Sigmoid colon (tissue), 7 donors: ENCODE measurements around the gene APBA3. TPM values are rescaled to one million over a fixed set of nuclear protein-coding genes. Genes with fewer than 3 reads are reported as not detected.

Experiments used
- DNase-seq: peaks from one replicate; pipeline ENCODE4 v3.0.0-alpha.2; 2019
- H3K27ac ChIP-seq, 4 donors: fragments of 200-600 bp; sonication (generic); one replicate each; pipeline ENCODE4 v1.5.1; 2016 to 2019; ENCODE audit warnings: mild to moderate bottlenecking in 1 of 4
- H3K27me3 ChIP-seq, 3 donors: fragments of 200-600 bp; sonication (generic); one replicate each; pipeline ENCODE4 v1.5.1; 2019; ENCODE audit warnings: mild to moderate bottlenecking in 1 of 3
- H3K36me3 ChIP-seq, 4 donors: fragments of 200-600 bp; sonication (generic); one replicate each; pipeline ENCODE4 v1.5.1; 2016 to 2019
- H3K4me1 ChIP-seq, 4 donors: fragments of 200-600 bp; sonication (generic); one replicate each; pipeline ENCODE4 v1.5.1; 2017 to 2019
- H3K4me3 ChIP-seq, 4 donors: fragments of 200-600 bp; sonication (generic); one replicate each; pipeline ENCODE4 v1.5.1; 2017 to 2019; ENCODE audit warnings: mild to moderate bottlenecking in 2 of 4, moderate library complexity in 1 of 4
- H3K9me3 ChIP-seq, 4 donors: fragments of 200-600 bp in 3 of 4; sonication (generic) in 3 of 4; one replicate each; pipeline versions ENCODE4 v1.5.1 to v1.6.1; 2013 to 2019
- EP300 ChIP-seq, 4 donors: sonication (generic); formaldehyde crosslinking; IDR thresholded peaks; one replicate each; pipeline ENCODE4 v1.6.1; 2017; ENCODE audit warnings: antibody characterized with exemption in 4 of 4
- POLR2A ChIP-seq, 2 donors: fragments of 450-650 bp; IDR thresholded peaks; one replicate each; pipeline ENCODE4 v1.6.1; 2016; ENCODE audit warnings: antibody characterized with exemption in 2 of 2, mild to moderate bottlenecking in 2 of 2, moderate library complexity in 2 of 2
- POLR2AphosphoS5 ChIP-seq, 4 donors: sonication (generic); formaldehyde crosslinking; IDR thresholded peaks; one replicate each; pipeline ENCODE4 v1.6.1; 2017; ENCODE audit warnings: antibody characterized with exemption in 4 of 4
- WGBS, 2 donors: extraction: QIAGEN DNeasy Blood & Tissue Kit; methylation state at CpG; one replicate each; pipeline ENCODE4 v1.1.7; 2013; 5-methylcytosine and 5-hydroxymethylcytosine counted together
- intact Hi-C: fragments of 100-400 bp; cut with DNase I; formaldehyde crosslinking; loops from one replicate; pipeline ENCODE4 v1.15.1; 2023
- polyA plus RNA-seq, 3 donors: library from polyadenylated mRNA; stranded (reverse); fragments of 200-250 nt; gene quantifications; one replicate each; pipeline ENCODE4 v1.2.3, GENCODE V29; 2013
- total RNA-seq, 4 donors: library from RNA; depleted of rRNA; stranded (reverse); fragments of >200 nt; gene quantifications; one replicate each; pipeline ENCODE4 v1.1.0, GENCODE V29; 2016
- TF ChIP-seq, protein P1 (sequence below), 4 experiments: fragments of 450-650 bp in 3 of 4; fragments of 200-600 bp in 1 of 4; IDR thresholded peaks; one replicate each; pipeline ENCODE4 v1.5.1; 2016 to 2019; ENCODE audit warnings: antibody characterized with exemption in 4 of 4, mild to moderate bottlenecking in 3 of 4, moderate library complexity in 2 of 4
- donor health status: healthy with polysubstance abuse.
- donor health status: Bipolar disorder and iron deficiency.
- donor health status: healthy.

Gene APBA3
- total and polyA plus RNA-seq, 7 donors, result 12.0 to 42.9 (median 17.8) TPM

DNA sequence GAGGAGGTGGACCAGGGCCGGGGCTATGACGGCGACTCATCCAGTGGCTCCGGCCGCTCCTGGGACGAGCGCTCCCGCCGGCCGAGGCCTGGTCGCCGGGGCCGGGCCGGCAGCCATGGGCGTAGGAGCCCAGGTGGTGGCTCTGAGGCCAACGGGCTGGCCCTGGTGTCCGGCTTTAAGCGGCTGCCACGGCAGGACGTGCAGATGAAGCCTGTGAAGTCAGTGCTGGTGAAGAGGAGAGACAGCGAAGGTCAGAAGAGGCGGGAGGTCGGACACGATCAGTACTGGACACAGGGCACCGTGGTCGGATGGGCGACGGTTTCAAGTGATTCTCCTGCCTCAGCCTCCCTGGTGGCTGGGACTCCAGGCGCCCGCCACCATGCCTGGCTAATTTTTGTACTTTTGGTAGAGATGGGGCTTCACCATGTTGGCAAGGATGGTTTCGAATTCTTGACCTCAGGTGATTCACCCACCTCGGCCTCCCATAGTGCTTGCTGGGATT lies 31.0 kb downstream of the APBA3 start:
- intact Hi-C loops, result no loop called here
- no peak for DNase-seq
- H3K27me3 ChIP-seq, result peaks cover 0 to 7% (median 0%) of the 10 kb centered on the region in 3 donors
- TF ChIP-seq POLR2A (IDR thresholded peaks at IDR 0.05), result no peak
- peaks cover 0 to 3% (median 0%) of the 10 kb centered on the region in 4 donors for H3K9me3 ChIP-seq
- no peak overlapping the region for H3K27ac ChIP-seq
- no peaks in the 10 kb centered on the region for H3K36me3 ChIP-seq
- whole genome bisulfite sequencing, 2 donors, result 93 to 96% methylated on average over 32 of the region's 32 CpGs
- no peak overlapping the region for H3K4me3 ChIP-seq
- H3K4me1 ChIP-seq, result no peaks in the 10 kb centered on the region

DNA sequence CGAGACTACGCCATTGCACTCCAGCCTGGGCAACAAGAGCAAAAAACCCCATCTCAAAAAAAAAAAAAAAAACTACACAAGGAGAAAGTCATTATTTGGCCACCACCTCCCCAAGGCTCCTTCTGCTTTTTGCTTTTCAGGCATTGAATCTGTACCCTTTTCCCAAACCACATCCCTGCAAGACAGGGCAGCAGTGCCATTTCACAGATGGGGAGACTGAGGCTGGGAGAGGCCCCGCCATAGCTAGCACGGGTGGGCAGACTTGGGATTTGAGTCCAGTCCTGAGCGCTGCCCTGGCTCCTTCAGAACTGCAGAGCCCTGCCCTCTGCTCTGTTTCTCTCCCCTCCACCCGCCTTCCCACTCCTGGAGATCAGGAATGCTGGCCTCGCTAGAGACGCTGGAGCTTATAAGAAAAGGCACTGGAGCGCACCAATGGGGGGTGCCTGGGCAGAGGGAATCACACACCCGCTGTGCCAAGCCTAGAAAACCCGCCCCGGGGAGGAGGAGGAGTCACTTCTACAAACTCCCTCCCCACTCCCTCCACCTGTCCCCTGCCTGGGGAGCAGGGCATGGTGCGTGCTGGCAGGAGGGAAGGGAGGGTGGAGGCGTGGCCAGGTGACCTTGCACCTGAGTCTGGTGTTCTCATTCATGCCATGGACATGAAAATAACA lies 35.7 kb downstream of the APBA3 start:
- Histone ChIP-seq H3K27me3 (peaks cover 27 to 46% (median 33%) of the 10 kb centered on the region in 3 donors), H3K9me3 (peaks cover 0 to 3% (median 0%) of the 10 kb centered on the region in 4 donors), H3K4me3 (no peak overlapping the region), H3K36me3 (no peaks in the 10 kb centered on the region), H3K27ac (no peak overlapping the region), H3K4me1 (peaks cover 0 to 18% (median 17%) of the 10 kb centered on the region in 4 donors)
- no peak for DNase-seq
- TF ChIP-seq POLR2AphosphoS5 (IDR thresholded peaks at IDR 0.05) (no peak), EP300 (IDR thresholded peaks at IDR 0.05) (no peak), POLR2A (IDR thresholded peaks at IDR 0.05) (no peak)
- TF ChIP-seq, protein P1, sequence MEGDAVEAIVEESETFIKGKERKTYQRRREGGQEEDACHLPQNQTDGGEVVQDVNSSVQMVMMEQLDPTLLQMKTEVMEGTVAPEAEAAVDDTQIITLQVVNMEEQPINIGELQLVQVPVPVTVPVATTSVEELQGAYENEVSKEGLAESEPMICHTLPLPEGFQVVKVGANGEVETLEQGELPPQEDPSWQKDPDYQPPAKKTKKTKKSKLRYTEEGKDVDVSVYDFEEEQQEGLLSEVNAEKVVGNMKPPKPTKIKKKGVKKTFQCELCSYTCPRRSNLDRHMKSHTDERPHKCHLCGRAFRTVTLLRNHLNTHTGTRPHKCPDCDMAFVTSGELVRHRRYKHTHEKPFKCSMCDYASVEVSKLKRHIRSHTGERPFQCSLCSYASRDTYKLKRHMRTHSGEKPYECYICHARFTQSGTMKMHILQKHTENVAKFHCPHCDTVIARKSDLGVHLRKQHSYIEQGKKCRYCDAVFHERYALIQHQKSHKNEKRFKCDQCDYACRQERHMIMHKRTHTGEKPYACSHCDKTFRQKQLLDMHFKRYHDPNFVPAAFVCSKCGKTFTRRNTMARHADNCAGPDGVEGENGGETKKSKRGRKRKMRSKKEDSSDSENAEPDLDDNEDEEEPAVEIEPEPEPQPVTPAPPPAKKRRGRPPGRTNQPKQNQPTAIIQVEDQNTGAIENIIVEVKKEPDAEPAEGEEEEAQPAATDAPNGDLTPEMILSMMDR (IDR thresholded peaks at IDR 0.05), result no peak
- intact Hi-C loops, result no loop called here
- 16 to 29% methylated on average over 14 of the region's 14 CpGs for WGBS, 2 donors

DNA sequence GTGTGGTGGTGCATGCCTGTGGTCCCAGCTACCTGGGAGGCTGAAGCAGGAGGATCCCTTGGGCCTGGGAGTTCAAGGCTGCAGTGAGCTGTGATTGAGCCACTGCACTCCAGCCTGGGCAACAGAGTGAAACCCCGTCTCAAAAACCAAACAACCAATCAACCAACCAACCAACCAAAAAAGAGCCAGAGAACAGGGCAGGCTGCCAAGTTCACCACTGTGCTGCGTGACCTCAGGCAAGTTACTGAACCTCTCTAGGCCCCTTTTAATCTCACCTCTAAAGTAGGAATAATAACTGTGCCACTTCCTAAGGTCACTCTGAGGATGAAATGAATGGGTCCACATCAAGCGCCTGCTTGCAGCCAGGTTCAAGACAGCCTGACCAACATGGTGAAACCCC lies 36.4 kb downstream of the APBA3 start:
- Histone ChIP-seq H3K27me3 (peaks cover 33 to 52% (median 39%) of the 10 kb centered on the region in 3 donors), H3K9me3 (peaks cover 0 to 3% (median 0%) of the 10 kb centered on the region in 4 donors), H3K4me1 (peaks cover 0 to 18% (median 17%) of the 10 kb centered on the region in 4 donors), H3K36me3 (no peaks in the 10 kb centered on the region), H3K4me3 (no peak overlapping the region), H3K27ac (no peak overlapping the region)
- DNase-seq, result no peak
- no peak for TF ChIP-seq POLR2A (IDR thresholded peaks at IDR 0.05)
- TF ChIP-seq EP300 (IDR thresholded peaks at IDR 0.05), result no peak
- no peak for TF ChIP-seq POLR2AphosphoS5 (IDR thresholded peaks at IDR 0.05)
- TF ChIP-seq, protein P1 (IDR thresholded peaks at IDR 0.05), result no peak
- 58 to 74% methylated on average over 3 of the region's 3 CpGs for WGBS, 2 donors
- intact Hi-C loops, result no loop called here

DNA sequence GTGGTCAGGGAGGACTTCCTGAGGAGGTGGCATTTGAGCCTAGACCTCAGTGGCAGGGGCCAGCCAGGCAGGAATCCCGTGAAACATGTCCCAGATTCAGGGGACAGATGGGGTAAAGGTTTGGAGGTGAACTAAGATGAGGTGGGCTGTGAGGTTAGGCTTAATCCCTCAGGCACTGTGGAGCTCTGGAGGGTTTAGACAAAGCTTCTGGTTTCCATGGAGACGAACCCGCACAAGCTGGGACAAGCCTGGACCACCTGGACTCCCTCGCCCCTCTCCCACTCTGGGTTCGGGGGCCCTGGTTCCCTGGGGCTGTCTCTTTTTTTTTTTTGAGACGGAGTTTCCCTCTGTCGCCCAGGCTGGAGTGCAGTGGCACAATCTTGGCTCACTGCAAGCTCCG lies 37.6 kb downstream of the APBA3 start:
- no peak overlapping the region for H3K4me3 ChIP-seq
- peaks cover 0 to 20% (median 18%) of the 10 kb centered on the region in 4 donors for H3K4me1 ChIP-seq
- TF ChIP-seq, protein P1 (IDR thresholded peaks at IDR 0.05), result no peak
- TF ChIP-seq EP300 (IDR thresholded peaks at IDR 0.05) (no peak), POLR2A (IDR thresholded peaks at IDR 0.05) (no peak), POLR2AphosphoS5 (IDR thresholded peaks at IDR 0.05) (no peak)
- H3K27ac ChIP-seq, result no peak overlapping the region
- WGBS, 2 donors, result 57 to 58% methylated on average over 8 of the region's 8 CpGs
- no peaks in the 10 kb centered on the region for H3K36me3 ChIP-seq
- H3K9me3 ChIP-seq, result no peaks in the 10 kb centered on the region
- intact Hi-C loops, result no loop called here
- no peak for DNase-seq
- H3K27me3 ChIP-seq, result peaks cover 36 to 65% (median 45%) of the 10 kb centered on the region in 3 donors

DNA sequence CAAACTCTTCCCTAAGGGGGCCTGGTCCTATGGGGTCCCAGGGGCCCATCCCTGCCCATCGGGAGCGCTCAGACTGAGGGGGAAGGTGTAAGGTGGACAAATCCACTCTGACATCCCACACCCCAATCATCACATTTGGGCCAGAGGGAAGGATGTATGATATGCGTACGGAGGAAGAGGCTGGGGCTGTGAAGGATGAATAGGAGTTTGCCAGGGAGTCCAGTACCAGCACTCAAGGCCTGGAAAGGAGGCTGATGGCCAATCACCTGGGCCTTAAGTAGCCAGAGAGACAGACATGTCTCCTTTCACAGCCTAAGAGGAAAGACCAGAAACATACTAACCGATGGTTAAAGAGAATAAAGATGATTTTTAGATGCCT lies 38.4 kb downstream of the APBA3 start:
- no peaks in the 10 kb centered on the region for H3K36me3 ChIP-seq
- TF ChIP-seq, protein P1 (IDR thresholded peaks at IDR 0.05), result no peak
- no peak for TF ChIP-seq POLR2AphosphoS5 (IDR thresholded peaks at IDR 0.05)
- TF ChIP-seq EP300 (IDR thresholded peaks at IDR 0.05), result no peak
- TF ChIP-seq POLR2A (IDR thresholded peaks at IDR 0.05), result no peak
- H3K27me3 ChIP-seq, result peaks cover 36 to 68% (median 45%) of the 10 kb centered on the region in 3 donors
- H3K27ac ChIP-seq, result no peak overlapping the region
- H3K9me3 ChIP-seq, result no peaks in the 10 kb centered on the region
- WGBS, 2 donors, result 85 to 87% methylated on average over 5 of the region's 5 CpGs
- H3K4me3 ChIP-seq, result no peak overlapping the region
- no peak for DNase-seq
- intact Hi-C loops, result no loop called here
- peaks cover 0 to 23% (median 19%) of the 10 kb centered on the region in 4 donors for H3K4me1 ChIP-seq
